ENCODE results near the gene THSD7B.
A peak's percentile ranks its signal among the peaks of the same experiment; 100 is the strongest.

Gene THSD7B

GRCh38 chr2:136874258-136874657 lies 108.9 kb downstream of the THSD7B start:
- peak; percentile 52 for TF ChIP-seq CTCF (IDR thresholded peaks at IDR 0.05)

GRCh38 chr2:136891100-136891499 lies 125.8 kb downstream of the THSD7B start:
- TF ChIP-seq CTCF (IDR thresholded peaks at IDR 0.05) = no peak

GRCh38 chr2:136894007-136894634 lies 128.8 kb downstream of the THSD7B start:
- TF ChIP-seq CTCF (IDR thresholded peaks at IDR 0.05) = no peak

- TF ChIP-seq CTCF (IDR thresholded peaks at IDR 0.05) = no peak
Observed at GRCh38 chr2:136901732-136902131, 136.4 kb downstream of the THSD7B start.

- no peak for TF ChIP-seq CTCF (IDR thresholded peaks at IDR 0.05)
Observed at GRCh38 chr2:136905779-136906178, 140.4 kb downstream of the THSD7B start.

GRCh38 chr2:136909777-136910176 lies 144.4 kb downstream of the THSD7B start:
- no peak for TF ChIP-seq CTCF (IDR thresholded peaks at IDR 0.05)

- TF ChIP-seq CTCF (IDR thresholded peaks at IDR 0.05) = no peak
Observed at GRCh38 chr2:136916131-136916530, 150.8 kb downstream of the THSD7B start.

GRCh38 chr2:136917411-136917881 lies 152.1 kb downstream of the THSD7B start:
- TF ChIP-seq CTCF (IDR thresholded peaks at IDR 0.05) = no peak
